ENCODE results near the gene LRRC27. TPM values are rescaled to one million over a fixed set of nuclear protein-coding genes. Genes with fewer than 3 reads are reported as not detected.

LRRC27 gene
- total RNA-seq, 6 experiments from 2014 or later = 2.2 to 5.4 (median 3.2) TPM

GRCh38 chr10:132404169-132404880, 72.3 kb downstream of the LRRC27 start:
- Histone ChIP-seq H3K27me3 (no peaks in the 10 kb centered on the region), H3K9me3 (no peaks in the 10 kb centered on the region), H3K36me3 (peaks cover 0 to 6% (median 2%) of the 10 kb centered on the region in 4 donors), H3K27ac (no peak overlapping the region), H3K4me3 (no peak overlapping the region), H3K4me1 (peaks cover 0 to 9% (median 0%) of the 10 kb centered on the region in 4 donors)
- peak in 2 of 3 donors; percentile 19 to 51 for DNase-seq
- no peak for TF ChIP-seq POLR2A (IDR thresholded peaks at IDR 0.05)
- TF ChIP-seq CTCF (IDR thresholded peaks at IDR 0.05) = no peak
- no peak for ATAC-seq
- intact Hi-C loops (cut with DNase I) = no loop called here
- WGBS (ENCODE audit: insufficient coverage, low coverage, low lambda C conversion rate, missing lambda C conversion rate) = 90% methylated on average over 14 of the region's 32 CpGs

DNA sequence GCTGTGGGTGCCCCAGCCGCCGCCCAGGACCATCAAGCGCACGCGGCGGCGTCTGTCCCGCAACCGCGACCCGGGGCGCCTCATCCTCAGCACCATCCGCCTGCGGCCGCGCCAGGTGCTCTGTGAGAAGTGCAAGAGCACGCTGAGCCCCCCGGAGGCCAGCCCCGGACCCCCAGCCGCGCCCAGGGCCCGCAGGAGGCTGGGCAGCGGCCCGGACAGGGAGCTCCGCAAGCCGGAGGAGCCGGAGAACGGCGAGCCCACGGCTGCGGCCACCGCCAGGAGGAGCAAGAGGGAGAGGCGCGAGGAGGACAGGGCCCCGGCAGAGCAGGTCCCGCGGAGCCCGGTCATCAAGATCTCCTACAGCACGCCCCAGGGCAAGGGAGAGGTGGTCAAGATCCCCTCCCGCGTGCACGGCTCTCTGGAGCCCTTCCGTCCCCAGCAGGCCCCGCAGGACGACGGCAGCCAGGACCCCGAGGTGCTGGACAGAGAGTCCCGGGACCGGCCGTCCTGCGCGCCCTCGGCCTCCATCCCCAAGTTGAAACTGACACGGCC, 73.0 kb downstream of the LRRC27 start:
- no peak overlapping the region for H3K27ac ChIP-seq
- WGBS (ENCODE audit: insufficient coverage, low coverage, low lambda C conversion rate, missing lambda C conversion rate) = 98% methylated on average over 9 of the region's 54 CpGs
- intact Hi-C loops (cut with DNase I) = no loop called here
- H3K27me3 ChIP-seq = no peaks in the 10 kb centered on the region
- ATAC-seq = no peak
- H3K4me3 ChIP-seq = no peak overlapping the region
- no peak for DNase-seq
- peaks cover 0 to 6% (median 2%) of the 10 kb centered on the region in 4 donors for H3K36me3 ChIP-seq
- peaks cover 0 to 9% (median 0%) of the 10 kb centered on the region in 4 donors for H3K4me1 ChIP-seq
- H3K9me3 ChIP-seq = no peaks in the 10 kb centered on the region
- TF ChIP-seq POLR2A (IDR thresholded peaks at IDR 0.05) (no peak), CTCF (IDR thresholded peaks at IDR 0.05) (no peak)

DNA sequence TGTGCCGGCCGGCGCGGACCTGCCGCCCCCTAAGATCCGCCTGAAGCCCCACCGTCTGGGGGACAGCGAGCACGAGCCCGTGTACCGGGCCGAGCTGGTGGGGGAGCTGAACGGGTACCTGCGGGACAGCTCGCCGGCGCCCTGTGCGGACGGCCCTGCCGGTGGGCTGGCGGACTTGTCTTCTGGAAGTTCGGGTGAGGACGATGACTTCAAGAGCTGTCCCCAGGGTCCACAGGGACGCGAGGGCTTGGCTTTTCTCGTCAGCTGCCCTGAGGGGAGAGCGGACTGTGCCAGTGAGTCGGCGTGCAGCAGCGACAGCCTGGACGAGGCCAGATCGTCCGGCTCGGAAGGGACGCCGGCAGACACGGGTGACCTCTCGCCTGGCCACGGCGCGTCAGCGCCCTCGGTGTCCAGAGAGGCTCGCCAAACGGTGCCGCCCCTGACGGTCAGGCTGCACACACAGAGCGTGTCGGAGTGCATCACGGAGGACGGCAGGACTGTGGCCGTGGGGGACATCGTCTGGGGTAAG, 73.5 kb downstream of the LRRC27 start:
- DNase-seq (no peak), ATAC-seq (no peak)
- no peaks in the 10 kb centered on the region for H3K27me3 ChIP-seq
- H3K9me3 ChIP-seq = no peaks in the 10 kb centered on the region
- no peak overlapping the region for H3K4me3 ChIP-seq
- H3K4me1 ChIP-seq = peaks cover 0 to 9% (median 0%) of the 10 kb centered on the region in 4 donors
- 83% methylated on average over 1 of the region's 53 CpGs for WGBS (ENCODE audit: insufficient coverage, low coverage, low lambda C conversion rate, missing lambda C conversion rate)
- H3K27ac ChIP-seq = no peak overlapping the region
- intact Hi-C loops (cut with DNase I) = no loop called here
- H3K36me3 ChIP-seq = peaks cover 0 to 6% (median 2%) of the 10 kb centered on the region in 4 donors
- TF ChIP-seq POLR2A (IDR thresholded peaks at IDR 0.05) = no peak
- no peak for TF ChIP-seq CTCF (IDR thresholded peaks at IDR 0.05)

DNA sequence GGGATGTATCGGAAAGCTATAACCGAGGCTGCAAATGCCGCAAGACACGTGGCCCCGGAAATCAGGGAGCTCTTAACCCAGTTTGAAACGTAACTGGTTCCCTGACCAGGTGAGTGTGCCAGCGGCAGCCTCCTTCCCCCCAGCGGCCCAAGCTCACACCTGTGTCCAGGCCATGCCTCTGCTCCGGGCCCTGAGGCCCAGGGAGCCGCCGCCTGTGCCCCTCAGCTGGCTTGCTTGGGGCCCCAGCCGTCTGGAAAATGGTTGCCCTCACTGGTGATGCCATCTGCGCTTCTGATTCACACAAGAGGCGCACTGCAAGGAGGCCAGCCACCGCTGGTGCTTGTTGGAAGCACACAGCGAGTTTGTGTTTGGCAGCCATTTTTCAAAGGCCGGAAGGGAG, 74.2 kb downstream of the LRRC27 start:
- H3K4me1 ChIP-seq = peaks cover 0 to 9% (median under 1%) of the 10 kb centered on the region in 4 donors
- 100% methylated on average over 5 of the region's 17 CpGs for WGBS (ENCODE audit: insufficient coverage, low coverage, low lambda C conversion rate, missing lambda C conversion rate)
- no peak overlapping the region for H3K27ac ChIP-seq
- TF ChIP-seq CTCF (IDR thresholded peaks at IDR 0.05) (no peak), POLR2A (IDR thresholded peaks at IDR 0.05) (no peak)
- intact Hi-C loops (cut with DNase I) = no loop called here
- peaks cover 0 to 6% (median 2%) of the 10 kb centered on the region in 4 donors for H3K36me3 ChIP-seq
- H3K27me3 ChIP-seq = no peaks in the 10 kb centered on the region
- H3K4me3 ChIP-seq = no peak overlapping the region
- DNase-seq (no peak), ATAC-seq (no peak)
- no peaks in the 10 kb centered on the region for H3K9me3 ChIP-seq
